Measurements from ENCODE around the gene IL5.

DNA sequence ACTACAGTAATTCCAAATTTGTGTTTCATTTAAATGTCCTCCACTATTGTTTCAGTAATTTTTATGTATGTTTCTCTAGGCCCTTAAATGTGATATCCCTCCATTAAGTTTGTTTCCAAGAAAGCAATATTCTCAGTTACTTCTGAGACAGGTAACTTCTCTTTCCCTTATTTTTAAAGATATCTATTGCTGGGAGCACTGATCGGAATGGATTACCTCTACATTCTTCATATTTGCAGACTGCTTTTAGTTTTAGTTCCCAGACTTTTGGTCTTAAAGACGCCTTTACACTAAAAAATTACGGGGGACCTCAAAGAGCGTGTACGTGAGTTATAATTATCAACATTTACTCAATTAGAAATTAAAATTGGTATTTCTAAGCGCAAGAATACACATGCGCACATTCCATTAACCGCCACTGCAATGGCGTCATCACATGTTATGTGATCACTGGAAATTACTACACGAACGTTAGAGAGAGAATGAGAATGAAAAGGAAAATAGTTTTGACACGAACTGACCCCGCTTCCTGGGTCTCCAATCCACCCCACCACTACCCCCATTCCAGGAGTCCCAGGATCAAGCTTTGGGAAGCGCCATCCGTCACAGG lies 12.9 kb upstream of the IL5 start:
- no peak for TF ChIP-seq CTCF (IDR thresholded peaks at IDR 0.05)
- no peak for TF ChIP-seq POLR2A (IDR thresholded peaks at IDR 0.05)
